ENCODE measurements around the gene SLC6A2. TPM values are rescaled to one million over a fixed set of nuclear protein-coding genes. Genes with fewer than 3 reads are reported as not detected.

The SLC6A2 gene
- total and polyA plus RNA-seq, 12 donors = 0.26 to 32.8 (median 8.6) TPM

Other genes starting within 250 kb of the SLC6A2 start
- 100 to 1,000 TPM in 5 of 9 donors, 10 to 100 TPM in 4; 16.6 to 248 (median 113) TPM for gene MMP2, start 176.8 kb upstream of the SLC6A2 start, total RNA-seq
- 10 to 100 TPM; 43.6 to 69.2 (median 53.6) TPM for gene MMP2, start 176.8 kb upstream of the SLC6A2 start, polyA plus RNA-seq
- gene LPCAT2, start 146.9 kb upstream of the SLC6A2 start, total RNA-seq = 10 to 100 TPM; 11.9 to 33.1 (median 23.3) TPM
- gene LPCAT2, start 146.9 kb upstream of the SLC6A2 start, polyA plus RNA-seq = 10 to 100 TPM in 1 of 3 donors, 1 to 10 TPM in 2; 7.1 to 12.3 (median 8.9) TPM
- gene CAPNS2, start 89.3 kb upstream of the SLC6A2 start, total RNA-seq = 1 to 10 TPM in 1 of 9 donors, under 1 TPM in 5, not detected in 3; 0.25 to 1.3 (median 0.42) TPM
- gene CAPNS2, start 89.3 kb upstream of the SLC6A2 start, polyA plus RNA-seq = under 1 TPM; 0.13 to 0.56 (median 0.15) TPM
- gene CES1, start 177.1 kb downstream of the SLC6A2 start, total RNA-seq = 10 to 100 TPM in 5 of 9 donors, 1 to 10 TPM in 3, under 1 TPM in 1; 0.11 to 65.0 (median 13.1) TPM
- 100 to 1,000 TPM in 1 of 3 donors, 10 to 100 TPM in 2; 23.7 to 103 (median 43.2) TPM for gene CES1, start 177.1 kb downstream of the SLC6A2 start, polyA plus RNA-seq
- gene CES5A, start 219.4 kb downstream of the SLC6A2 start, total RNA-seq = under 1 TPM in 1 of 9 donors, not detected in 8; 0.67 TPM
- gene CES5A, start 219.4 kb downstream of the SLC6A2 start, polyA plus RNA-seq = under 1 TPM; 0.07 to 0.64 (median 0.22) TPM

Data from adrenal gland (tissue), 12 donors.